ENCODE data around the gene SCUBE3.
A peak's percentile ranks its signal among the peaks of the same experiment; 100 is the strongest.

SCUBE3 gene

DNA sequence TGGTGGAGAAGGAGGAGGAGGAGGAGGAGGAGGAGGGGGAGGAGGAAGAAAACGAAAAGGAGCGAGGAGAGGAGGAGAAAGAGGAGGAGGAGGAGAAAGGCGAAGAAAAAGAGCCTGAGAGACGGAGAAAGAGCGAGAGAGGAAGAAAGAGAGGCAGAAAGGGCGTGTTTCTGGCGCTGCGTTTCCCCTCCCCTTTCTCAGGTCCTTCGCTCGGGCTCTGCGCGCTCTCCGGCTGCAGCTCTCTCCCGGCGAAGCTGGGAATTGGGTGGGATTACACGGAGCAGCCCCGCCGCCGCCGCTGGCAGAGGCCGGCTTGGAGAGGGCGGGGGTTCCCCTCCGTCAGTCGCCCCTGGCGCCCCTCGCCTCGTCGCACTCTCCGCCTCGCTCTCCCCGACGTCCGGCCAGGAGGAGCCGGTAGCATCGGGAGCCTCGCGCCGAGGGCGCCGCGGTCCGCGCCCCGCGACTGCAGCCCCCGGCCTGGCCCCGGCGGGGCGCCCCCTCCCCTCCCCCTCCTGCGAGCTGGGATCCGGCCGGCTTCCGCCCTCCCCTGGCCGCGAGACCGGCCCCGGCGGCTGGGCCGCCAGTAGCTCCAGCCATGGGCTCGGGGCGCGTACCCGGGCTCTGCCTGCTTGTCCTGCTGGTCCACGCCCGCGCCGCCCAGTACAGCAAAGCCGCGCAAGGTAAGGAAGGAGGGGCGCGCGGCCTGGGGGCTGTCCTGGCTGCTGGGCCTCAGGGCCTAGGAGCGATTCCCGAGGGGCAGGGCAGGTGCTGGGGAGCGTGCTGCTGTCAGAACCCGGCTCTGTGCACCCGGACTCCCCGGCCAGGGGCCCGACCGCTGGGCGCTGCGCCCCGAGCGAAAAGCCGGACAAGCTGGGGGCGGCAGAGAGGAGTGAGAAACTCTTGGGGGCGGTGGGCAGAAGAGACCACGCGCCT, at the start of gene SCUBE3:
TSS of gene SCUBE3 (plus strand) at position 133 of the 933 bp plus-strand sequence. CDS start at position 596, 463 bp downstream.
- no peak for DNase-seq

DNA sequence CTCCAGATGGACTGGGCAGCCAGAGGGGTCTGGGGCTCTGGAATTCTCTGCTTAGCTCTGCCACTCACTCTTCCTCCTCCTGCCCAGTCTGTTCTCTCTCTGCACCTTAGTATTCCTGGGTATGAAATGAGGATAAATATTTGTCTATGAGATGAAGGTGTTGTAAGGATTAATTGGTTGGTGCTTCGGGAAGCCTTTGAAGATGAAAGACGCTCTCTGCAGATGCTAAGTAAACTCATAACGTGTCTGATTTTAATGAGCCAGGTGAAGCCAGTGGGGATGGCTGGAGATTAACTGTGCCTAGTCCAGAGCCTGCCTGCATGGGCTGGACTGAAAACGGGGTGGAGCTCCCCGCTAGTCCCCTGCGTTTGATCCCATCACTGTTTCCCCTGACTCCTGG, 49.5 kb upstream of the SCUBE3 start:
- DNase-seq = no peak

DNA sequence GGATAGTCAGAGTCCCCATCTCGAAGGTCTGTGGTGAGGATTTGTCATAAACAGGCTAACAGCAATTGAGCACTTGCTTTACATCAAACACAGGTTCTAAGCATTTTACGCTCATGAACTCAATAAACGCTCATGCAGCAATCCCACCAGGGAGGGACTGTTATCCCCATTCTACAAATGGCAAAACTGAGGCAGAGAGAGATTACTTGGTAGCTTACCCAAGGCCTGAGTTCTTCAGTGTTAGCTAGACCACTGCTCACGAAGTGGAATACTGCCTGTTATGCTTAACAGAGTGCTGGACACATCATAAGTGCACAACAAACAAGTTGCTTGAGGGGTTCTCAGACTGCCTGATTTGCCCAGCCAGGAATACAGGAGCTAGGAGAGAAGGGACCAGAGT, 48.9 kb upstream of the SCUBE3 start:
- DNase-seq = no peak

DNA sequence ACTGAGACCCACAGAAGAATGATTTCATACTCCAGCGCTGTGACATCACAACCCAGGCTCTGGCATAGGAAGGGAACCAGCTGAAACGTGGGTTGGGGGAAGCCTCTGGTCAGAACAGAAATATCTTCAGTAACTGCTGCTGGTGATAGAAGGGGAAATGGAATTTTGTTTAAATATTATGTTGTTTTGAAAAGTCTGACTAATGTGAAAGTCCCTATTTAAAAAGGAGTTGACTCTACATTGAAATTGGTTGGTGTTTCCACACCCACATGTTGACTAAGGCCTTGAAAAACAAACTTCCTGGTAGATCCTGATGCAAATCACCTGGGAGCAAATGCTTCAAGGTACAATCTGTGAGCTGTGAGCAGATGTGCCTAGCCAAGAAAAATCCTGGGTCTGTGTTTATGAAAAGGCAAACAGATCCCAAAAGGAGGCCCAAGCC, 48.1 kb upstream of the SCUBE3 start:
- no peak for DNase-seq

DNA sequence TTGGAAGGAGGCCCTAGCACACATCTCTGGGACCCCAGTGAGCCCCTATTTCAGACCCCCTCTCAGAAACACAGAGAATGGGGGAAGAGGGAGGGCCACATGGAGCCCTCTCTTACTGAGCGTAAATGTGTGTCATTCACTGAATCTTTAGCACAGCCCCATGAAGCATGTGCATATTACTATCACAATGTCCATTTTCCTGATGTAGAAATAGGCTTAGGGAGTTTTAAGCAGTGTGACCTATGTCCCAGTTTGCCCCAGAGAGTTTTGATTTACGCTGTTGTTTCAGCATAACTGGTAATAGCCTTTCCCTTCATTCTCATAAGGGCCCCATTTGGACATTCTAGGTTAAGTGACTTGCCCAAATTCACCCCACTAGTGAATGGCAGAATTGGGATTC, 47.6 kb upstream of the SCUBE3 start:
- no peak for DNase-seq

DNA sequence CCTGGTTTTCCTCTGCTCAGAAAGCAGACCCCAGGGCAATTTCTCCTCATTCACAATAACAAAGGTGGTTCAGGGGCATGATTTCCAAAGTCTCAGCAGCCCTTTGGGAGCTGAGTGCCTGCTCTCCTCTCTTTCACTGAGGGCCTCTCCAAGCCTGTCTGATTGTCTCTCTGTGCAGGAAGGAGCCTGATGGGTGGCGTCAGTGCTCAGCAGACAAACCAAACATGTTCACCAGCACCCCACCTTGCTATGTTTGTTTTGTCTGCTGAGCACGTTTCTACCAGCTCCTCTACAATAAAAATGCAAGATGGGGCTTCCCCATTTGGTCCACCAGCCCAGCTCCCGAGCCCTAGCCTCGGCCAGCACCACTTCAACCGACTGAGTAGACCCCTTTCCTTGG, 47.2 kb upstream of the SCUBE3 start:
- DNase-seq = no peak

DNA sequence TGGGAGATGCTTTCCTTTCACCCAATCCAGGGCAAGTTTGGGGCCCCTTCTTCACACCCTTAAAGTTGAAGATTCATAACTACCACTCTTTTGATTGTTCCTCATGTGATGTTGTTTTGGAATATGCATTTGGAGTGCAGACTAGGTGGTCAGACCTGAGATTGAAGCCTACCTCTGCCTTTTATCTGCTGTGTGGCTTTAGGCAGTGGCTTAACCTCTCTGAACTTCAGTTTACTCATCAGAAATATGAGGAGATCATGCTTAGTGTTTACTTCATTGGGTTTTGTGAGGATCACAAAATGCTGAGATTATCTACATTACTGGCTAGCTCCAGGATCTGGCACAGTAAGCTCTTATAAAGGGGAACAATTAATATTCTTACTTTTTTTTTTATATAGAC, 46.3 kb upstream of the SCUBE3 start:
- DNase-seq = no peak

DNA sequence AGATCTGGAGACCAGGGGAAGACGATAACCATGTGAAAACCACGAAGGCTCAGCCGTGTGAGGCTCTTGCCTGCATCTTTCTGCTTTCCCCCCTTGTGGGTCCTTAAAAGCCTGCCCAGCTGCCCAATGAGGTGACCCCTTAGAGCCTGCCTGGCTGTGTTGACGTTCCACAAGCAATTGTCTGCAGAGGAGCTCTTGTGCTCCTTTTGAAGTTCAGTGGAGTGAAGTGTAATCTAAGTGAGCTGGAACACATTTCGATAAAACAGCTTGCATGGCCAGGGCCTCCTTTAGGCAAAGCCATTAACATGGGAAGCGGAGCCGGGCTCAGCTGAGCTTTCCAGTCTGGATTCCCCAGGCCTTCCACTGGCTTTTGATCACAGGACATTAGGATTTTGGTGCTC, 45.3 kb upstream of the SCUBE3 start:
- DNase-seq = no peak

DNA sequence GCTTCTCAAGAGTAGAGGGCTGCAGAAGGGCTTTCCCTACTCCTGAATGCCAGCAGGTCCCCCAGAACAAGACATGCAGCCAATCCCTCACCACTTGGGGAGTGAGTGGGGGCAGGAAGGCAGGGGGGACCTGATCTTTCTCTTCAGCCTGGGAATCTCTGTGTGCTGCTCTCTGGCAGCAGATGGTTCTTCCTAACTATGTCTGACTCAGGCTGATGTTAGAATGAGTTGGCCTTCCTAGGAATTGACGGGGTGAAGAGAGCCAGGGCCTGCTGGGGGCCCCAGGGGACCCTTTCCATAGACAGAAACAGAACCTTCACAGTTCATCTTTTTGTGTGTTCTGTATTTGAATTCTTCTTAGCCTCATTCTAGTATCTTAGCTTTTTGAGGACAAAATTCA, 43.6 kb upstream of the SCUBE3 start:
- no peak for DNase-seq

DNA sequence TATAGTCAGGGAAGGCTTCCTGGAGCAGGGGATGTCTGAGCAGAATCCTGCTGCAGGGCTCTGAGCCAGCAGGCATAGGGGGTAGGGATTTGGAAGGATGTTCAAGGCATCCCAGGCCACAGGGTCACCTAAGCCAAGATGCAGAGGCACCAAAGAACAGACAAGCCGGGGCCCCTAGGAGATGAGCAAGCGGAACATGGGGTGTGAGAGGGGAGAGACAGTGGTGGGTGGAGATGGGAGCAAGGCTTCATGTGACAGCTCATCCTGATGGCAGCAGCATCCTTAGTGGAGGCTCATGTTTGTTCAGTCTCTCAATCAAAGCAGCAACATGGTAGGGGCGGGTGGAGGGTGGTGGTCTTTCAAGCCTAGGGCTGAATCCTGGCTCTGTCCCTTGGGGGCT, 42.9 kb upstream of the SCUBE3 start:
- no peak for DNase-seq

DNA sequence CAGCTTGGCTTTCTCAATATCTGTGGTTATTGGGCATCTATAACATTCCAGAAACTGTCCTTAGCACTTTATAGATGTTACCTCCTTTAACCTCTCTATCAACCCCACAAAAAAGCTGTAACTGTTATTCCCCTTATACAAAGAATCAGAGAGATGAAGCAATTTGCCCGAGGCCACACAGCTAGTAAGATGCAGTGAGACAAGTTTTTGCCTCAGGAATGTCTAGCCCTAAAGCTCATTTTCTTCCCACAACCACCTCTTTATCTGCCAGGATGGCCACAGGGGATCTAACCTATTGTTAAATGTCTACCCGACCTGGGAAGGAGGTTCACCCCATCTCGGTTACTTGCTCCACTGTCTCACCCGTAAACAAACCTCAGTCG, 40.7 kb upstream of the SCUBE3 start:
- DNase-seq = no peak

DNA sequence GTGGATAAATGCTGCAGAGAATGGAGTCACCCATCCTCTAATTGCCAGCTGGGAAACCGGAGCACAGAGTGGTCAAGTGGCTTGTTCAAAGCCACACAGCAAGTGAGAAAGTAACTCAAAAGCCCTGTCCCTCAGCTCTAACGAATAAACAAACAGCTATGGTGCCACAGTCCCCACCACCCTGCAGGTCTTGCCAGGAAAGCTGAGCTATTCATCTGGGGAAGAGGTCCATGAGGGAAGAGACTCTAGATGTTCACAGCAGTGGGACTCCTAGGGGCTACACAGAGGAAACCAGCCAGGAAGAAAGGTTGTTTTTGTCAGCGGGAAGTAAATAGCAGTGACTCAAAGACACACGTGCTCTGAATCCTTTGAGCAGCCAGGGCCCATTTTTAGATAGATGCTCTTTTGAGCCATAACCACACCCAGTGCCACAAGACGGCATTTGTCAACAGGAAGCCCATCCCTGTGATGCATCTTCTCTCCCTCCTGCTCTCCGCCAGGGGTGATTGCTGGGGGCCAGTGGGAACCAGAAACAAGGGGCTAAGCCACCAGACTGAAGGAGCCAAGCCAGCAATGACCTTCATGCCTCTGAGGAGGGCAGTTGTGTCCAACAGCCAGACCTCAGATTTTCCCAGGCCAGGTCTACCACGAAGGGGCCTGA, 40.2 kb upstream of the SCUBE3 start:
- DNase-seq = peak in 1 of 2 donors; percentile 2

DNA sequence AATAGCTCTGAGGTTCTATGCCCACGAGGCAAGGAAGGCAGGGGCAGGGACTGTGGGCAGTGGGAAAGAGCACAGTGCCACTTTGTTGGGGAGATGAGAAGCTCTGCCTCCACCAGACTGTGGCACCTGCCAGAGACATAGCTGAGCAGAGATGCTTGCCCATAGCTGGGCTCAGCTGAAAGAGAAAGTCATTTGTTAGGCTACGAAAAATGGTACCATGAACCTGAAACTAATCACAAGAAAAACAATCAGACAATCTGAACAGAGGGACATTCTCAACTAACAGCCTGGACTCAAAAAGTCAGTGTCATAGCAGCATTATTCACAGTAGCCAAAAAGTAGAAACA, 39.7 kb upstream of the SCUBE3 start:
- DNase-seq = no peak

DNA sequence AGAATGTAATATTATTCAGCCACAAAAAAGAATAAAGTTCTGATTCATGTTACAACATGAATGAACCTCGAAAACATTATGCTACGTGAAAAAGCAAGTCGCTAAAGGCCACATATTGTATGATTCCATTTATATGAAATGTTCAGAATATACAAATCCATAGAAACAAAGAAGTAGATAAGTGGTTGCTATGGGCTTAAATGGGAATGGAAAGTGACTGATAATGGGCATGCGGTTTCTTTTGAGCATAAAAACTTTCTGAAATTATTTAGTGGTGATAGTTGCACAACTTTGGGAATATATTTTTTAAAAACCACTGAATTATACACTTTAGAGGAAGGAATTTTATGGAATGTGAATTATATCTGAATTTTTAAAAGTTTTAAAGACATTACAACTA, 39.3 kb upstream of the SCUBE3 start:
- no peak for DNase-seq

DNA sequence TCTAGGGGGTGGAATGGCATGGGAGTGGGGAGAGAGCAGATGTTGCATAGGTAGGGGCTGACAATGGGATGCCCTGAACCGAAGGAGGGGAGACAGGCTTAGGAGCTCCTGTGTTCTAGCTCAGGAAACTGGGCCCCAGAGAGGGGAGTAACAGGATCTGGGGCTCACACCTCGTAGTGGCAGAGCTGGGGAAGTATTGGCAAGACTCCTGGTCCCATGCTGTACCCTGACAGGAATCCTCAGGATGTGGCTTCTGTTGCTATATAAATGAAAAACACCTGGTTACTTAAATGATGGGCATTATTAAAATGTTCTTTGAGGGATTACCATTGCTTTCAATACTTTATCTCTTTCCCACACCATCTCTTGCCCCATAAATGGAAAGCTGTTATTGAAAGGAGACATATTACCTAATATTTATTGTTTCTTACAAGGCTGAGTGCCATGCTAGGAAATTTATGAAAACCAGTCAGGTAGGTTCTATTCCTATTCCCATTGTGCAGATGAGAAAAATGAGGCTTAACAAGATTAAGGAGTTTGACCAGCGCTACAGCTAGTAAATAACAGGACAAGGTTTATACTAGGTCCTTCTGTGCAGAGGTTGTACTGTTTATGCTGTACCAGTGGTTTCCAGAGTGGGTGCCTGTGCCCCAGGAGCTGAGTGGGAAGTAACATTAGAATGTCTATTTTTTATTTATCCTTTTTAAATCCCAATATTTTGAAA, 37.3 kb upstream of the SCUBE3 start:
- no peak for DNase-seq

DNA sequence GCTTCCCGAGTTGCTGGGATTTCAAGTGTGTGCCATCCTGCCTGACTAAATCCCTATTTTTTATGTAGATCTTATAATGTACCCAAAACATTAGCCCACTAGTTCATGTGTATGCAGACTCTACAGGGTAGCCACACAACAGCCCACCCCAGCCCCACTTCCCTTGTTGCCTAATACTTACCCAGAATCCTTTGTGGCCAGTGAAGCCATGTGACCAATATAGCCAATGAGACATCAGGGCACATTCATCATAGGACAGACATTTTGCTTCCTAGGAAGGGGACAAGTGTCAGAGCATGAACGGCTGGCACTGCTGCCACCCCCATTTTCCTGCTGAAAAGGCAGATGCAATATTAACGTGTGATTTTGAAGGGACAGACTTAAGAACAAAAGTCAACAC, 36.6 kb upstream of the SCUBE3 start:
- no peak for DNase-seq

DNA sequence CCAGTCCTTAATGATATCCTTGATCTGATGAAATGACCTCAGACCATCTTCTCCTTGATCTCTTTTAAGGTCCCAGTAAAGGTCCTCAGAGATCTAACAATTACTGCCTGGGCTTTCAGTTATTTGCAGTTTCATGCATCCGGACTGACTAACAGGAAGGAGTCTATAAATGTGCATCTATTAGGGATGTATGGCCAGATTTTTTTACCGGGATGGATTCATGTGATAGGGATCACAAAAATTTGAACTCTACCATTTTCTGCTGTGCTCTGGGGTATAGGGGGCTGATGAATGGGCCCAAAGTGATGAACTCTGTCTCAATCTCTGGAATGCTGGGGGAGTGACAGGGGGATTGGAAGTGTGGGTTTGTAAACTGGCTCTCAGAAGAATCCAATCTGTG, 36.2 kb upstream of the SCUBE3 start:
- DNase-seq = no peak

DNA sequence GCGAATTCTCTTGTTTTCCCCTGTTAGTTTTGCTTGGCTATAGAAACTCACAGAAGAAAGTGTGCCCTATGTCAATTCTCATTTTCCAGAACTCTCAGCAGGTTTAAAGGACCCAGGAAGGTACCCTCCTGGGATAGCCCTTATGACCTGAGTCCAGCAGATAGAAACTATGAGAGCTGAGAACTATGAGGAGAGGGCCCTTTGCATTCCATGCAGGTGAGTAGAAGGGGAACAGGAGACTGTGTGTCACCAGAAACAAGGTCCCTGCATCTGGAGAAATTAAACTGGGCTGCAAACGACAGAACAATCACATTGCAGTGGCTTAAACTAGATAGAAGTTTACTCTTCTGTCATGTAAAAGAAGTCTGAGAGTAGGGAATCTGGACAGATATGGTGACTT, 35.7 kb upstream of the SCUBE3 start:
- no peak for DNase-seq

DNA sequence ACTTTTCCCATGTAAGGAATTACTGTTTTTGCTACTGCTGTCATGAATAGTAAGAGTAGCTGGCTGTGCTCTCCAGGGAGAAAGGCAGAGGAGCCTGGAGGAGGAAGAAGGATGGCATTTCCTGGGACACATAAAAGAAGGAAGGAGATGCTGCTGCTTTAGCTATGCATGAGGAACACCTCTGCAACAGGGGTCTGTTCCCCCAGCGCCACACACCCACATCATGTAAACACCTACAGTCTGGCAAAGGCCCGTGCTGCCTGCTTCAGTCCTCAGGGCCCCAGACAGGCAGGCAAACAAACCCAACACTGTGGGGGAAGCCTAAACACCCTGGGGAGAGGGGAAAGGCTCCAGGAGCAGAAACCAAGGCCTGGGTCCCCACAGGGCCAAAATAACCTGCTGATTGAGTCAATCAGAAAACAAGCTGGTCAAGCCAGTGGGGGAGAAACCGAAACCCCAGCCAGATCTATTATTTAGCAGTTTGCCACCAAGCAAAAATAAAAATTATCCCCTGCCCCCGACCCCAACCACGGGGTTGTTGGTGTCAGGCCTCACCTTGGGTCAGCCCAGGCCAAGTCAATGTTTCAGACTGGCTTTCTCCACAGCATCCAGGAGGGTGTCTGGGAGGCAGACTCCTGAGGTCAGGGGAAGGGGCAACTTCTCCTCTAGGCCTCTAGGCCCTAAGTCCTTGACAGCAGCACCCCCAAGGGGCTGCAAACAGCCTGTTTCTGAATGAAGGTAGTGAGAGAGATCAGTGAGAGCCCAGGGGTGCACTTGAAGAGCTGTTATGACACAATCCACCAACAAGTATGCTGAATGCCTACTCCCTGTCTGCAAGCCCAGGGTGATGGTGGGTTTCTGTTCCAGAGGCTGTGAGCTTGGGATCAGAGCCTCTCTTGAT, 34.6 kb upstream of the SCUBE3 start:
- DNase-seq = no peak

DNA sequence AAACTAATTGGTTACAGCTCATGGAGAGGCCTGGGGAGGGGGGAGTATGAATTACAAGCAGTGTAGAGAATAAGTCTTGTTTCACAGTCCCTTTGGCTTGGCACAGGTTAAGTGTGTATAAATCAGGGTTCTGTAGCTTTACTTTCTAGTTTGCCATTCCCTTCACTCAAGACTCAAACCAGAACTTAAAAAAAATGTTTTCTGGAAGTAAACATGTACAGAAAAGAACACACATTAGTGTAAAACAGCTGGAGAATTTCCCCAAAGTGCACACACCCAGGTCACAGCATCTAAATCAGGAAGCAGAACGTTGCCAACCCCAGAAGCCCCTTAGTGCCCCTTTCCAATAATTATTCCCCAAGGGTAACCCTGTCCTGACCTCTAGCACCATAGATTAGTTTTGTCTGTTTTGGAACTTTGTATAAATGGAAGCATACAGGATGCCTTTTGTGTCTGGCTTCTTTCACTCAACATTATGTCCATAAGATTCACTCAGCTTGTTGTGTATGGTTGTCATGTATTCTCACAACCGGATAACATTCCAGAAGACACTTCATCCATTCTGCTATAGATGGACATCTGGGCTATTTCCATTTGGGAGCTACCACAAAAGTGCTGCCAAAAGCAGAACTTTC, 33.7 kb upstream of the SCUBE3 start:
- no peak for DNase-seq

DNA sequence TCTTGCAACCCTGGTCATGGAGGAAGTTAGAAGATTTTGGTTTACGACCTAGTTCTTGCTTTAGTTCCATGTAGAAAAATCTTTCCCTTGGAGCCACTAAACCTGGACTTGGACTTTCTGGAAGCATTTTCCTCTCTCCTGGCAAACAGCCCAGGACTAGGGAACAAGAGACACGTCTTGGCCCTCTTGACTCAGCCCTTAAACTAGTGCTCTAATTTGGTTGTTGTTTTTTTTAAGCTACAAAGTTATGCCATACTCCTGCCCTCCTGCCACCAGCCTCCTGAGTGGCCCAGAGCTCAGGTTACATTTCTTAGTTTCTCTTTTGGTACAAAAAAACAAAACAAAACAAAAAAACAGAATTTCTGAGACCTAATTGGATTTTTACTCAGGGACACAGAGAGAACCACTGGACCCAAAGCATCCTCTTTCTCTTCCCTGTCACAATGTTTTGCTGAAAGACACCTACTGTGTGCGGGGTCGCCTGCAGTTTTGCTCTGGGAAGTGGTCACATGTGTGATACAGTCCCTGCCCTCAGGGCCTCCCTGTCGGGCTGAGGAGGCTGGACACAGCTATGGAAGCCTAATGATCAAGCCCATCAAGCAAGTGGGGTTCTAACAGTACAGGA, 32.3 kb upstream of the SCUBE3 start:
- DNase-seq = no peak
